Sigmoid colon (tissue), 4 donors: ENCODE data around the gene HOXA1.

Experiments used
- CTCF ChIP-seq, 4 experiments: fragments of 450-650 bp in 3 of 4; fragments of 200-600 bp in 1 of 4; IDR thresholded peaks; one replicate each; pipeline ENCODE4 v1.5.1; 2016 to 2019; ENCODE audit warnings: antibody characterized with exemption in 4 of 4, mild to moderate bottlenecking in 3 of 4, moderate library complexity in 2 of 4
- POLR2AphosphoS5 ChIP-seq, 4 donors: sonication (generic); formaldehyde crosslinking; IDR thresholded peaks; one replicate each; pipeline ENCODE4 v1.6.1; 2017; ENCODE audit warnings: antibody characterized with exemption in 4 of 4

GRCh38 chr7:27125986-27126394, 30.2 kb upstream of the HOXA1 start:
- TF ChIP-seq POLR2AphosphoS5 (IDR thresholded peaks at IDR 0.05) (no peak), CTCF (IDR thresholded peaks at IDR 0.05) (no peak)
